ENCODE results near the gene IER3.
"Not testable (repeated sequence)": the region's sequence is repeated elsewhere in the genome, so short reads cannot be mapped to it uniquely, and the experiment has no call there.

IER3 gene

GRCh38 chr6:30747300-30747687 lies 2.9 kb upstream of the IER3 start:
- no peak for DNase-seq

GRCh38 chr6:30743099-30744053 lies 971 bp downstream of the IER3 start:
- DNase-seq: no peak

- peak; percentile 25 for DNase-seq
Observed at GRCh38 chr6:30742316-30743098, 1.8 kb downstream of the IER3 start, which contains the start of gene FLOT1. Gene FLOT1 (minus strand): TSS chr6:30742687. CDS start chr6:30742189, 498 bp downstream.

- no peak for DNase-seq
Observed at GRCh38 chr6:30741789-30742315, 2.5 kb downstream of the IER3 start.

GRCh38 chr6:30741063-30741779 lies 3.1 kb downstream of the IER3 start:
- DNase-seq: no peak

- no peak for DNase-seq
Observed at GRCh38 chr6:30740540-30740870, 3.8 kb downstream of the IER3 start.

- no peak for DNase-seq
Observed at GRCh38 chr6:30738532-30738931, 5.8 kb downstream of the IER3 start.

- DNase-seq: no peak
Observed at GRCh38 chr6:30735668-30736314, 8.6 kb downstream of the IER3 start.

GRCh38 chr6:30732237-30732943 lies 12.0 kb downstream of the IER3 start:
- DNase-seq: no peak

GRCh38 chr6:30730601-30731435 lies 13.5 kb downstream of the IER3 start:
- DNase-seq: no peak

GRCh38 chr6:30727920-30728553 lies 16.3 kb downstream of the IER3 start:
- DNase-seq: no peak

- DNase-seq: no peak
Observed at GRCh38 chr6:30726506-30727413, 17.6 kb downstream of the IER3 start.

- DNase-seq: no peak
Observed at GRCh38 chr6:30725713-30726505, 18.4 kb downstream of the IER3 start.

GRCh38 chr6:30724906-30725667 lies 19.3 kb downstream of the IER3 start:
- no peak for DNase-seq

- DNase-seq: not testable (repeated sequence)
Observed at GRCh38 chr6:30723843-30724741, 20.3 kb downstream of the IER3 start.

- not testable (repeated sequence) for DNase-seq
Observed at GRCh38 chr6:30723159-30723842, 21.0 kb downstream of the IER3 start.
